DND-41 (cell line): ENCODE data around the gene OTUD4.

ENCODE experiments used
- CTCF ChIP-seq: IDR thresholded peaks from 2 replicates; pipeline ENCODE4 v1.5.1; 2012; ENCODE audit warnings: borderline replicate concordance, low read length, moderate library complexity, mild to moderate bottlenecking; ENCODE audit not compliant: poor library complexity, severe bottlenecking; ENCODE audit errors: extremely low read depth
- EZH2 ChIP-seq: IDR thresholded peaks from 3 replicates; pipeline ENCODE4 v1.6.1; 2012; ENCODE audit warnings: borderline replicate concordance, low read depth, mild to moderate bottlenecking, moderate library complexity, low read length, inconsistent platforms; ENCODE audit not compliant: severe bottlenecking

DNA sequence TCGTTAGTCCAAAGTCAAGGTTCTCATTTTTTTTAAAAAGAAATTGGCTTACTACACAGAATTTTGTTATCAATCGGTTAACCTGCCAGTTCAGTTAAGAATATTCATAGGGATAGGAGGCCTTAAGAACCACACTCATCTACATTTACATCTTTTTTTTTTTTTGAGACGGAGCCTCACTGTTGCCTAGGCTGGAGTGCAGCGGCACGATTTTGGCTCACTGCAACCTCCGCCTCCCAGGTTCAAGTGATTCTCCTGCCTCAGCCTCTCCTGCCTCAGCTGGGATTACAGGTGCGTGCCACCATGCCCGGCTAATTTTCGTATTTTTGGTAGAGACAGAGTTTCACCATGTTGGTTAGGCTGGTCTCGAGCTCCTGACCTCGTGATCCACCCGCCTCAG lies 48.5 kb downstream of the OTUD4 start:
- no peak for TF ChIP-seq CTCF
- TF ChIP-seq EZH2, result no peak
